Stimulated activated CD8-positive, alpha-beta memory T cell treated with anti-CD3 and anti-CD28 coated beads, Interleukin-7, amount 100 ng/mL, for 24 hours (primary cell): ENCODE measurements around the gene YPEL1.

Experiments
- DNase-seq: peaks from one replicate; pipeline ENCODE4 v3.0.0-alpha.2; 2020; ENCODE audit warnings: low read depth

Gene YPEL1, protein sequence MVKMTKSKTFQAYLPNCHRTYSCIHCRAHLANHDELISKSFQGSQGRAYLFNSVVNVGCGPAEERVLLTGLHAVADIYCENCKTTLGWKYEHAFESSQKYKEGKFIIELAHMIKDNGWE

DNA sequence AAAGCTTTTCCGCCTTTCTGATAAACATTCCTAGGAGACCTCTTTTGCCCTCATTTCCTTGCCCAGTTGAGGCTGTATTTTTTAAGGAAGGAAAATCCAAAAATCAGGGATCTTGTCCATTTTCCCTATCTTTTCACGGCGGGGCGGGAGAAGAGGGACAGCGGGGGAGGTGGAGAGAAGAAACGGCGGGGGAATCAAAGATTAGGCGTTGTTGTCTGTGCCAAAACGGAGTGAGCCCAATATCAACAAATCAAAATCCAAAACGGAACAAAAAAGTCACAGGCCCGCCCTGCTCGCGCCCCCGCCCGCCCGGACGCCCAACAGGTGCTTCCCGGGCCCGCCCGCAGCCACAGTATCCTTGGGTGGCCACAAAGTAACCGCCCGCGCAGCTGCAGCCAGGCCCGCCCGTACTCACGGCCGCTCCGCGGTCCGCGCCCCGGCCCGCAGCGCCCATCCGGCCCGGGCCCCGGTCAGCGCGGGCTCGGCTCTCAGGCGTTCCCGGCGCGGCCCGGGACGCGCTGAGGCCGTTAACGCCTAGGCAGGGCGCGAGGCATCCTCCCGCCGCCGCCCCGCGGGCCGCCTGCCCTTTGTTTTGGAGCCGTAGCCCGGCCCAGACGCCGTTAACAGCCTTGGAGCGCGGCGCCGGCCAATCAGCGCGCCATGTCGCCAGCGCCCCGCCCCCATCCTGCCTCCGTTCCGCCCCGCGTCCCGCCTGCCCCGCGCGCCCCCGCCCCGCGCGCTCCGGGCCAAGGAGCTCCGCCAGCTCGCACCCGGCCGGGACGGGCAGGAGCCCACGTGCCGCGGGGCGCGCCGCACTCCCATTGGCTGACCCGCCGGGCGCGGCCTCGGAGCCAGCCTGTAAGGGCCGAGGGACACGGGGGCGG lies at the start of gene YPEL1:
Gene YPEL1, minus strand, starts transcription at position 595 of the 884 bp plus-strand sequence. CDS start 25,050 bp downstream, outside the sequence.
- peak; percentile 86 for DNase-seq

DNA sequence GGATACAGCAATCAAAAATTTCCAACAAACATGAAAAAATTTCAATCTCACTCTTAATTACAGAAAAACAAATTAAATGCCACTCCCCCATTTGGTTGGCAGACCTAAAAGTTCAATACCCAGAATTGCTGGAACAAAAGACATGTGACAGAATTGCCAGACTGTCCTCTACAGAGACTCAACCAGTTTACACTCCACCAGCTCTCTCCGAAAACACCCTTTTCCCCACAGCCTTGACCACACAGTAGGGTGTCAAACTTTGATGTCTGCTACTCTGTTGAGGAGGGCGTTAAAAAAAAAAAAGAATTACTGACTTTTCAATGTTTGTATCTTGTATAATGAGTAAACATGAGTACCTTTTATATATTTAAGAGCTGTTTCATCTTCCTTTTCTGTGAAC lies 44.7 kb upstream of the YPEL1 start:
- DNase-seq: no peak

DNA sequence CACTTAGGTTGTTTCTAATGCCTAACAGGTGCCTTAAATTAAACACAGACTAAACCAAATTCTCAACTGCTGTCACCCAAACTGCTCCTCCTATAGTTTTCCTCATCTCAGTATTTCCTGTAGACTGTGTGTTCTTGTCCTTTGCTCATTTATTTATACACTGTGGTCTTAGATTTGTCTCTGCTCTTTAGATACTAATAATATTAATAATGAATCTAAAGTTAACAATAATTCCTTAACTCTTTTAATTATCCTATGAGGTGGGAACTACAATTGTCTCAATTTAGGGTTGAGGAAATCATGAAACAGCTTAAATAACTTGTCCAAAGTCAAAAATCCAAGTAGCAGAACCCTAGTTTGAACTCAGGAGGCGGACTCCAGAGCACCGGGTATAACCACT lies 43.9 kb upstream of the YPEL1 start:
- no peak for DNase-seq

DNA sequence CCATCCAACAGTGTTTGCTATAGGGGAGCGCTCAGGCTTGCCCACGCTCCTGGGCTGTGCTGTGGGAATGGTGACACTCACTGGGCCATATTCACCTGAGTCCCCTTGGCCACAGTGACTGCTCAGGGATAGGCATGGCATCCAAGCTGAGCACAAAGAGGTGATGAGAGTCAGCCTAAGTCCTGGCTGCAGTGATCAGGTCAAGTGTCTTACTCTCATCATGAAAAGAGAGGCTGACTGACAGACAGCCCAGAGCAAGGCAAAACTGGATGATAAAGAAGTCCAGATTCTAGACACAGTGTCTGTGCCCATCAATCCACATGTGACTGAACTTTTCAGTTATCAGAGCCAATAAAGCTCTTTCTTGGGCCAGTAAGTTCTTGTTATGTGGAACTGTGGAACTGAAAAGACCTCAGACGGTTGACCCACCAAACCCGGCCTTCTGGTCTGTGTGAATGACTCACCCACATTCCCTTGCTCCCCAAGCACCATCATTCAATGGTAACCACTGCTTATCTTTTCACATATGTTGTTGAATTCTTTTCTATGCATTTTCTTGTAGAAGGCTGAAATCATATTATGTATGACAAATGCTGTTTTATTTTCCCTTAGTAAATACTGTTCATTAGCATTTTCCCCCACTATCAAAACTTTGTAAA lies 43.2 kb upstream of the YPEL1 start:
- no peak for DNase-seq

DNA sequence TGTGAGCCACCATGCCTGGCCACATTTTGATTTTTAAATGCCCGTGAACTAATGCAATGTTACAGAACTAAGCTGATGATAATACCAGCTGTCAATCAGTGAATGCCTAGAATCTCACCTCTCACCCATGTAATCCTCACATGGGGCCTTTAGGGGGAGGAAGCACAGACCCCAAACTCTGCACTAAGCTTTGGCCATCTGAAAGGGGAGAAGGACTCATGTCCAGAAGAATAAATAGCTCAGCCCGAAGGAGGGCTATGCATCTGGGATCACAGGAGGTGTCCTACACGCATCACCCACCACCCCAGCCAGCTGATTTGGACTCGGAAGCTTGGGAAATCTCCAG lies 36.0 kb upstream of the YPEL1 start:
- no peak for DNase-seq

DNA sequence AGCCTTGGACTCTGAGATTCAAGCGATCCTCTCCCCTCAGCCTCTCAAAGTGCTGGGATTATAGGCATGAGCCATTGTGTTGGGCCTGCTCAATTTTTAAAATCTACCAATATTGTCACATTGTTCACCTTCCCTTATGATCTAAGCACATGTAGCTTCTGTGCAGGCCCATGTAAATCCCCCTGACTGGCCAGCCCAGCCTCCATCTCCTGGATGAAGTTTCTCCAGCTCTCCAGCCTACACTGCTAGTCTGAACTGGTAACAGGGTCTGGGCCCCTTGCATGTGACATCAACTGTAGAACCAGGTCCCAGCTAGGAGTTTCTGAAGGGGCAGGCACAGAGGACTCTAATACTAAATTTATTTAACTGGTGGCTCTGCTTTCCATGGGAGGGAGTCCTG lies 32.8 kb upstream of the YPEL1 start:
- DNase-seq: no peak

DNA sequence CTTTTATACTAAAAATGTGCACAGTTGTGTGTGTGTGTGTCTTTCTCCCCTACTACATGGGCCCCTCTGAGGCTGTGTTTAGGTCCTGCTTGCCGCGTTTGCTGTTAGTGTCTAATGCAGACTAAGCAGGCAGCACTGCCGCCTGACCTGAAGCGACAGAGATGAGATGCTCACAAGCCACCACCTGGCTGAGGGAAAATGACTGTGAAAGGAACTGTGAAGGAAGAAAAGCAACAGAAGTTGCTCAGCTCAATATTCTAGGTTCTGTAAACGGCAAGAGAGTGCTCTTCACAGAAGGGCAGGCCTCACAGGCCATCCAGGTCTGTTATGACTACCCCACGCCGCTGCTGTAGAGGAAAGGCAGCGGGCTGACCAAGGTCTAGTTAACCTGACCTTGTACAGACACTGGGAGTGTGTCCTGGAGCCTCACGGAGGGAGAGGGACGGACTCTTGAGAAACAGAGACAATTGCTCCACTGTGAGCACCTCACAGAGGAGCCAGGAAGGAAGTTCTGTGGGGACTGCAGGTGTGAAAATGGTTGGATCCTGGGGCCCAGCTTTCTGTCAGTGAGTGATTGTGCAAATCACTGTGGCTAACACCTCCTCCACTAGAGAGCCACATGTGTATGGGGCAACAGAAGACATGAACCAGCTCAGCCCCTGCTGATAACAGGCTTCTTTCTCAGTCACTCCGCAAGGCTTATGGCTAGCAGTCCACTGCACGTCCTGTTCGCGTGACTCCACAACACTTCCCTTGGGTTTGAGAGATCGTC lies 31.3 kb upstream of the YPEL1 start:
- peak; percentile 34 for DNase-seq

DNA sequence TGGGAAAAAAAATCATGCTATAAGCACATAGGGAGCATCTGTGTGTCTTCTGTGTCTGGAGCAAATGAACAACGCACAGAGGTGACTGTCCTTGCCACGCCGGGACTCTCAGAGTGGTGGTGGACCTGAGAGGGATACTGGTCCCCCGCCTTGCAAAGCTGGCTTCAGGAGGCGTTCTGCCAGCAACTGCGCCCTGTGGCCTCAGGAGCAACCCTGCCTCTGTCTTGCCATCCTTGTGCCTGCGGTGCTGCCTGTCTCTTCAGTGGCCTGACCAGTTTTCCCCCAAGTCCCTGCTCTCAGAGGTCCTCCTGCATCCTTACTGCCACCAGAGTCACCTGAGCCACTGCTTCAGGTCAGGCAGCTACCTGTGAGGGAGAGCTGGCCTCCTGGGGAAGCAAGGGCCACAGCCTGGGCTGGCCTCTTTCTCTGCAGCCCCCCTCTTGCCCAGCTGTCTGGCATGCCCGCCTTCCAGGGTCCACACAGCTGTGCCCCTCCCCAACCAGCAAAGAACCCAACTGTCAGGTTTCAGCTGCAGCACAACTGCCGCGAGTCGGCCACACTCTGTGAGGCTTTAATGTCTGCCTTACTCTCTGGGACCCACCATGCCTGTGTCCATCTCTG lies 30.4 kb upstream of the YPEL1 start:
- DNase-seq: no peak

DNA sequence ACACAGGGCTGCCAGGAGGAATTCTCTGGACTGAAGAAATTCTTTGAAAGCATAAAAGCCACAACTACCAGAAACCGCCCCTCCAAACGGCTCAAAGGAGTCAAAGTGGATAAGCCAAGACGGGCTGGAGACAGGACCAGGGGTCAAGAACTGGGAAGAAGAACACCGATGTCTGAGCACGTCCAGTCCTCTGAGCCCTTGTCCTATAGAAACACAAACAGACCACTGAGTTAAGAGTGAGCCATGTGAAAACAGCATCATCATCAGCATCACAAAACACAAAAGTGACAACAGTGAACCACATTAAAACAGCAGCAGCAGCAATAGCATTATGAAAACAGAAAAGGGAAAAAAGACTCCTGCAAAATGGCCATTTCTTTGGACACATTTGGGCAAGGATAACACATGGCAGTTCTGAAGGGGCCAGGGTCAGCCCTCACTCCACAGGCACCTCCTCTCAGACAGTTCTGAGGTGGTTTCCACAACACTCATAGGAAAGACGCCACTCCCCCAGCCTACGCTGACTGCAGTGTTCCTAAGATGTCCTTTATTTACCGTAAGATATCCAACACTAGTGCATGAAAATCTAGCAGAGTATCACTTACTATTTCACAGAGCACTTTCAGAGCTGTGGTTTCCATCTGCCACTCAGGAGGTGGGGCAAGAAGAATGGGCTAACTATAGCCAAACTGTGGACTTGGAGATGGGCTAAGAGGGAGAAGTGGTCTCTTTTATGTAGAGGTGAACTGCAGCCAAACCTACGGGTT lies 28.6 kb upstream of the YPEL1 start:
- DNase-seq: no peak

DNA sequence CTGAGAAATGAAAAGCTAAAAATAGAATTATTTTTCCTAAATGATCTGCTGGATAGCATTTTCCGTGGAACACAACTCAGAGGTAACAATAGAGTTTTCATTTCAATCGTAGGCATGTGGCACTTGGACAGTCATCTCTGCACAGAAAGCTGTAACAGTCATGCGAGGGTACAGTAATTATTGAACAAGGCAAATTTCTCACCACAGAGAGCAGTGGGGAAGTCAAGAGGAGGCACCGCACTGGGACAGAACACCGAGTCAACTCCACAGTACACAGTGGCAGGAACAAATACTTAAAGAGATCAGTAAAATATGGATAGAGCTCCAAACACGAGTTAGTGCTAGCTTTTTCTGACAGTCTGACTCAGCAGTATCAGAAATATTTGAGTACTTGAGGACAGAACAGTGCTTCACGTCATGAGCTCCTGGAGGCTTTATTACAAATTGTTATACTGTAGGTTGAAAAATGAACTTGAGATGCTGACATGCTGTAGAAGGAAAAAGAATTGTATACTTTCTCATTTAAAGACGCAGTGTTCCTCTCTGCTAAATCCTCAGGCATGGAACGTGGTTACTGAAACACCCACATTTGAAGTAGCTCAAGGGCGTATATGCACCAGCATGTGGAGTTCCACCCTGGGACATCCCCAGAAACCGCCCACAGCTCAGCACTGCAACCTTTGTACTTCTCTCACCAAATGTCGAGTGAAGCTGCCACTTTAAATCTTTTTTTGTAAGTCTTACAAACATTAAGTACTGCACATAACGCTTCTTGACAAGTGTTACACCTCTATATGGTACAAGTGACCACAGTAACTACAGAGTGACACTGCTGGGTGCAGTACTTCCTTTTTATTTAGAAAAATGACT lies 27.4 kb upstream of the YPEL1 start:
- no peak for DNase-seq

DNA sequence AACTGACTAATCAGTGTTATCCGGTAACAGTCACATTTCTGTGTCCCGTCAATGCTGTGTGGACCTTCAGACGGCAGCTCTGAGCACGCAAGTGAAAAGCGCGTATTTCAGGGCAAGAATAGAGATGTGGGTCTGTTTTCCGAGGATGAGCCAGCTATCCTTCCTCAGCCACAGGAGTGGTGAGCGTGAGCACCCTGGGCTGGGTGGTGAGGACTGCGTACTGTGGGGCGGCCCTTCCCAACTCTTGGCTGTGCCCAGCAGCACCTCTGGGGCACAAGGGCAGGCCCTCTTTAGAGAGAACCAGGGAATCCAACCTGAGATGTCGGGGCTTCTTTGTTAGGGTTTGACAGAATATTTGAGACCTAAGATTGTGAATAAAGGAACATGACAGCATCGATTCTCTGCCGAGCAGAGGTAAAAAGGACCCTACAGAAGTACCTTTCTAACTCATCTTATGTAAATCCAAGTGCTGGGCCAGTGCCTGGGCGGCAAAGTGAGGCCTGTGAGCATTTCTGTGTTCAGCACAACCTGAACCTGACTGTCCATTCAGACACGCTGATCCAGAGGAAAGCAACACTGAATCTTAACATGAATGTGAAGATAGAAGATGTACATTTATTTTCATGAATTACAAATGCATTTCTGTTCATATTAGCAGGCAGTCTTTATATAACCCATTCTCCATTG lies 26.5 kb upstream of the YPEL1 start:
- no peak for DNase-seq

DNA sequence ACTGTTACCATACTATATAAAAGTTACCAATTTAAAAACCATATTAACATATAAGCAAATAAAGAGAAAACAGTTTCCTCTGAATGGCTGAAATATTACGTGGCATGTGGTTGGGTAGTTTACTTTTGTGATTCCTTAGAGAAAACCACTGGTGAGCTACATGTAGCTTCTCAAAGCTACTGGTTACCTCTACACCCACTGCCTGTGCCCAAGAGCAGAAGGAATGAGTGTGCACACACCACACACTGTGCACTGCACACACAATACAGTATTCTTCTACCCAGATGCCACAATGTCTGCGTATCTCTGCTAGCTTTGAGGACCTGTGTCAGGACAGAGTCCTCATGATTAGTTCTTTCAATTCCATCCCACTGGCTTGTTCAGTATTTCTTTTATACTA lies 25.5 kb upstream of the YPEL1 start:
- DNase-seq: no peak

DNA sequence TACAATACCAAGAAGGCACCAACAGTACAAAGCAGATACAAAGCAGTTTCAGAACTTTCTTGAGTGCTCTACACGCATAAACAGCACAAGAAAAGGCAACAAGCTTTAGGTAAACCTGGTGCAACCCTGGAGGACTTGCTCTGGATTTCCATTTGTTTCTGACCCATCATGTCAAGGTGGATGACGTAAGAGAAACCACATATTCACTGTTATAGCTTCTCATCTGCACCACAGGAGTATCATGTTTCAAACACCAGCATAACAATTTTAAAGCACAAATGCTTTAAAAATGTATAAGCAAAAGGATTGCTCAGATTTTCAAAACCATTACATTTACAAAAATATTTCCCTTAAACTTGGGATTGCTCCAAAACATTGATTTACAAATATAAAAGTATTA lies 25.0 kb upstream of the YPEL1 start:
- no peak for DNase-seq

DNA sequence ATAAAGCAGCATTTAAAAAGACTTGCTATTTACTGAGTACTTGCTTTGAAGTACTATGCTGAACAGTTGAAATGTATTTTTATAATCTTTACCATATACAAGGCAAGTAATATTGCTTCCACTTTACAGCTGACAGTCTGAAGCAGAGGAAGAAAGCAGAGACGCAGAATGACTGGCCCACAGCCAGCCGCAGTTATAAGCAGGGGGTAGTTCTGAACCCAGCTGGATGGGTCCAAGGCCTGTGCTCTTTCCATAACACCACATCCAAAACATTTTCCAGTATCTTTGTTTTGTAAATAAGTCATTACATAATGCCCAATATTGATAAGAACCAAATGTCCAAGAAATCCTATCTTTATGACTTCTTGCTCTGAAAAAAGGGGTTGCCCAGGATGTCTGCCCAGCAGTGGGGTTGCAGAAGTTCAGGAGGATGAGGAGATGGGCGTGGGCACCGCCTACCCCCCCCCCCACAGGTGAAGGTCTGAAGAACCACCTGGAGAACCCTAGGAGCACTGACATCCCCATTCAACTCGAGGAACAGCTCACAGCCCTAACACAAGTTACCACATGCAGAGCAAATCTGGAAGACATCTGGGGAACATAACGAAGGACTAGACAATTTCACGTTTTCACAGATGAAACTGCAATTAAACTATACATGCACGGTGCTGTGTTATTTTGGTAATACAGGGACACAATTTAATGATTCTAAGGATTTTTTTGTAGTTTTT lies 24.2 kb upstream of the YPEL1 start:
- no peak for DNase-seq

DNA sequence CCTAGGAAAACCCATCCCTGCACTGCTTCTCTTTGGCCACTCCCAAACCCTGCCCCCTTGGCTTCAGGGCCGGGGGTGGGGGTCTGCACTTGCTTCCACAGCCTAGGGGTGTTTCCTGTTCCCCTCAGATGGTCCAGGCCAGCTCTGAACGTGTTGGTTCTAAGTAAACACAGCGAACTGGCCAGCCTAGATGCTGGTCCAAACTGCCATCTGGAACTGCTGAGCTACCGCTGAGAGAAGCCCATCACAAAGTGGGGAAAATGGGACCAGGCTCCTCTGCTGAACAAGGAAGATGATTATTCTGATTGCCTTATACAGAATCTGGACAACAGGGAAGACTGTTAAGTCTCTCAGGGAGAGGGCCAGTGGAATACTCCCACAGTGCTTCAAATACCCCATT lies 23.5 kb upstream of the YPEL1 start:
- DNase-seq: no peak

DNA sequence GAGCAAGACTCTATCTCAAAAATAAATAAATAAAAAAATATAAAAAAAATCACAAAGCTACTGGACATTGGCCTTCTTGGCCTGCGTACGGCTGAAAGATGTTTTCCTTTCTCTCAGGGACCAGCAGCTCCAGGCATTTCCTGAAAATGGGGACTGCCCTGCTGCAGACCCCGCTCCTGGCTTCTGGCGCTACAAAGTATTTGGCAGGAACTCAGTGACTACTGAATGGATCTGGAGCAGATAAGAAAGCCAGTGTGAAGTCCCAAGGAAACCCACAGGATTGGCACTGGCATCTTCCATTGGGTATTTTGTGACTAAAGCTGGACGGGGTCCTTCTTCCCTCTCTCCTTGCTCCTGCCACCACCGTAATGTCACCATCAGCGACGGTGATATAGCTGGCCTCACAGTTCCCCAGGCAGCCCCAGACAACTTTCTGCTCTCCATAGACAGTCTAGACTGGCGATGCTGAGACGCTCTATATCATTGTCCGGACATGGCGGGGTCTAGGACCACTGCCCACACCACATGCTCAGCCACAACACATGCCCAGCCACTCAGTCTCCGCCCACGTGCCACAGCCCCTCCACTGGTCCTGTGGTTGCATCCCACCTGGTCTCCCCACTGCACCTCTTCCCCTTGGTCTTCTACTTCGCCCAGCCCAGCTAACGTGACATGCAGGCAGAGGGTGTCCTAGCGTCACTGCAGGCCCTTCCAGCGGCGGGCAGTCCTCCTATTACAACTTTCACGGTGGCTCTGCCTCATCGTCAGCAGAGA lies 22.7 kb upstream of the YPEL1 start:
- DNase-seq: no peak

DNA sequence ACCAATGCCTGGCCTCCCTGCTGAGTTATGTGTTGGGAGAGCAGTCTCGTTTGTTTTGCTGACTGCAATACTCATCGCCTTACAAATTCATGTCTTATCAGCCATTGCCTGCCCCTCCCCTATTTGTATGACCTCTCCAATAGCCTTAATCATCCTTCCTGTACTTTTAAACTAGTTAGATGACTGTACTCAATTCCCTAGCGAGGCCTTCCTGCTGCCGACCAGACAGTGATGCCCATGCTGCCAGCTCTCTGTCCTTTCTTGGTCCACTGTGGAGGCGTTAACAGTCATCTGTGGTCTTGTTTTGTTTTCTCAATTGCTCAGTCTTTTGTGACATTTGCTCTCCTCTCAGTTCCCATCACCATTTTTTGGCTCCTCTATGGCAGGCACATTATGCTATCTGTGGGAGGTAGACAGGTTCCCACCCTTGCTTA lies 20.3 kb upstream of the YPEL1 start:
- no peak for DNase-seq

DNA sequence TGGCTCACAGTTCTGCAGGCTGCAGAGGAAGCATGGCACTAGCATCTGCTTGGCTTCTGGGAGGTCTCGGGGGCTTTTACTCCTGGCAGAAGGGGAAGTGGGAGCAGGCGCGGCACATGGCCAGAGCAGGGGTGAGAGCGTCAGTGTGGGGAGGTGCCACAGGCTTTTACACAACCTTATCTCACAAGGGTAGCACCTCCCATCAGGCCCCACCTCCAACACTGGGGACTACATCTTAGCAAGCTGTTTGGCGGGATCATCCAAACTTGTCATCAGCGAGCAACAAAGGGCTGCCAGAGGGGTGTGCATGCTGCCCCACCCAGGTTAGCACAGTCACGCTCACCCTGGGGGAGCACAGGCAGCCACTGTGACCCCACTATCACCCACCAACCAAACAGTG lies 18.9 kb upstream of the YPEL1 start:
- DNase-seq: no peak
